ENCODE data around the gene ASIC2. TPM values are rescaled to one million over a fixed set of nuclear protein-coding genes. Genes with fewer than 3 reads are reported as not detected.

The ASIC2 gene
- total and polyA plus RNA-seq, 3 experiments from 2014 or later = not detected

- no peak overlapping the region for H3K4me3 ChIP-seq (ENCODE audit: low read length)
- no peaks in the 10 kb centered on the region for H3K36me3 ChIP-seq (ENCODE audit: insufficient read depth, low read length)
- POLR2A ChIA-PET = no interaction called here
- Mint-ChIP-seq H3K36me3 (no peaks in the 10 kb centered on the region), H3K9me3 (no peaks in the 10 kb centered on the region), H3K27me3 (peaks cover 7 to 17% of the 10 kb centered on the region in 2 donors), H3K4me1 (no peaks in the 10 kb centered on the region), H3K4me3 (no peak overlapping the region), H3K27ac (no peak overlapping the region)
- no peaks in the 10 kb centered on the region for H3K27me3 ChIP-seq (ENCODE audit: insufficient read depth, low read length, poor library complexity, severe bottlenecking)
- no peaks in the 10 kb centered on the region for H3K4me1 ChIP-seq (ENCODE audit: insufficient read depth, low read length)
- H3K9me3 ChIP-seq (ENCODE audit: low read length) = no peaks in the 10 kb centered on the region
- CTCF ChIA-PET = no interaction called here
- H3K27ac ChIP-seq (ENCODE audit: low read depth, low read length) = no peak overlapping the region
- no peak for DNase-seq
These were observed 125.4 kb downstream of the ASIC2 start for GRCh38 chr17:33167736-33168135.

- ChIA-PET POLR2A (no interaction called here), CTCF (no interaction called here)
- Histone ChIP-seq H3K9me3 (ENCODE audit: low read length) (no peaks in the 10 kb centered on the region), H3K27ac (ENCODE audit: low read depth, low read length) (no peak overlapping the region), H3K4me3 (ENCODE audit: low read length) (no peak overlapping the region), H3K4me1 (ENCODE audit: insufficient read depth, low read length) (no peaks in the 10 kb centered on the region), H3K36me3 (ENCODE audit: insufficient read depth, low read length) (no peaks in the 10 kb centered on the region), H3K27me3 (ENCODE audit: insufficient read depth, low read length, poor library complexity, severe bottlenecking) (no peaks in the 10 kb centered on the region)
- no peaks in the 10 kb centered on the region for H3K9me3 Mint-ChIP-seq
- no peaks in the 10 kb centered on the region for H3K36me3 Mint-ChIP-seq
- H3K4me1 Mint-ChIP-seq = no peaks in the 10 kb centered on the region
- peaks cover 7 to 24% of the 10 kb centered on the region in 2 donors for H3K27me3 Mint-ChIP-seq
- H3K4me3 Mint-ChIP-seq = no peak overlapping the region
- H3K27ac Mint-ChIP-seq = no peak overlapping the region
- DNase-seq = no peak
These were observed 126.6 kb downstream of the ASIC2 start for GRCh38 chr17:33166472-33166871.

GRCh38 chr17:33164169-33164881 lies 128.8 kb downstream of the ASIC2 start:
- Histone ChIP-seq H3K27me3 (ENCODE audit: insufficient read depth, low read length, poor library complexity, severe bottlenecking) (no peaks in the 10 kb centered on the region), H3K36me3 (ENCODE audit: insufficient read depth, low read length) (no peaks in the 10 kb centered on the region), H3K4me3 (ENCODE audit: low read length) (no peak overlapping the region), H3K4me1 (ENCODE audit: insufficient read depth, low read length) (no peaks in the 10 kb centered on the region), H3K9me3 (ENCODE audit: low read length) (no peaks in the 10 kb centered on the region), H3K27ac (ENCODE audit: low read depth, low read length) (no peak overlapping the region)
- Mint-ChIP-seq H3K27me3 (peaks cover 8 to 24% of the 10 kb centered on the region in 2 donors), H3K9me3 (no peaks in the 10 kb centered on the region), H3K36me3 (no peaks in the 10 kb centered on the region), H3K27ac (peak overlapping the region in 1 of 8 donors; percentile 64), H3K4me3 (no peak overlapping the region), H3K4me1 (no peaks in the 10 kb centered on the region)
- no peak for DNase-seq
- ChIA-PET POLR2A (no interaction called here), CTCF (no interaction called here)

- H3K4me3 ChIP-seq (ENCODE audit: low read length) = no peak overlapping the region
- no peak for DNase-seq
- no peaks in the 10 kb centered on the region for H3K4me1 ChIP-seq (ENCODE audit: insufficient read depth, low read length)
- Mint-ChIP-seq H3K27me3 (peaks cover 8 to 24% of the 10 kb centered on the region in 2 donors), H3K27ac (no peak overlapping the region), H3K4me3 (no peak overlapping the region), H3K9me3 (no peaks in the 10 kb centered on the region), H3K36me3 (no peaks in the 10 kb centered on the region), H3K4me1 (no peaks in the 10 kb centered on the region)
- no peak overlapping the region for H3K27ac ChIP-seq (ENCODE audit: low read depth, low read length)
- H3K9me3 ChIP-seq (ENCODE audit: low read length) = no peaks in the 10 kb centered on the region
- H3K27me3 ChIP-seq (ENCODE audit: insufficient read depth, low read length, poor library complexity, severe bottlenecking) = no peaks in the 10 kb centered on the region
- ChIA-PET CTCF (no interaction called here), POLR2A (no interaction called here)
- H3K36me3 ChIP-seq (ENCODE audit: insufficient read depth, low read length) = no peaks in the 10 kb centered on the region
These were observed 129.4 kb downstream of the ASIC2 start for GRCh38 chr17:33163533-33164168.

GRCh38 chr17:33154869-33155455 lies 138.1 kb downstream of the ASIC2 start:
- Histone ChIP-seq H3K4me1 (ENCODE audit: insufficient read depth, low read length) (no peaks in the 10 kb centered on the region), H3K27ac (ENCODE audit: low read depth, low read length) (no peak overlapping the region), H3K27me3 (ENCODE audit: insufficient read depth, low read length, poor library complexity, severe bottlenecking) (no peaks in the 10 kb centered on the region), H3K4me3 (ENCODE audit: low read length) (no peak overlapping the region), H3K36me3 (ENCODE audit: insufficient read depth, low read length) (no peaks in the 10 kb centered on the region), H3K9me3 (ENCODE audit: low read length) (no peaks in the 10 kb centered on the region)
- no peak overlapping the region for H3K27ac Mint-ChIP-seq
- CTCF ChIA-PET = no interaction called here
- peaks cover 0 to 2% (median 0%) of the 10 kb centered on the region in 5 donors for H3K9me3 Mint-ChIP-seq
- H3K4me1 Mint-ChIP-seq = no peaks in the 10 kb centered on the region
- no peaks in the 10 kb centered on the region for H3K36me3 Mint-ChIP-seq
- peaks cover 1 to 6% of the 10 kb centered on the region in 2 donors for H3K27me3 Mint-ChIP-seq
- H3K4me3 Mint-ChIP-seq = no peak overlapping the region
- DNase-seq = no peak
- POLR2A ChIA-PET = no interaction called here

- ChIA-PET POLR2A (no interaction called here), CTCF (no interaction called here)
- Mint-ChIP-seq H3K9me3 (peaks cover 0 to 1% (median 0%) of the 10 kb centered on the region in 5 donors), H3K27ac (no peak overlapping the region), H3K36me3 (no peaks in the 10 kb centered on the region), H3K4me1 (no peaks in the 10 kb centered on the region), H3K4me3 (no peak overlapping the region), H3K27me3 (peaks cover 3% of the 10 kb centered on the region in 2 donors)
- DNase-seq = no peak
- Histone ChIP-seq H3K27ac (ENCODE audit: low read depth, low read length) (no peak overlapping the region), H3K4me1 (ENCODE audit: insufficient read depth, low read length) (no peaks in the 10 kb centered on the region), H3K9me3 (ENCODE audit: low read length) (no peaks in the 10 kb centered on the region), H3K4me3 (ENCODE audit: low read length) (no peak overlapping the region), H3K36me3 (ENCODE audit: insufficient read depth, low read length) (no peaks in the 10 kb centered on the region), H3K27me3 (ENCODE audit: insufficient read depth, low read length, poor library complexity, severe bottlenecking) (no peaks in the 10 kb centered on the region)
These were observed 140.3 kb downstream of the ASIC2 start for GRCh38 chr17:33152783-33153182.

GRCh38 chr17:33151565-33151964 lies 141.5 kb downstream of the ASIC2 start:
- Histone ChIP-seq H3K4me3 (ENCODE audit: low read length) (no peak overlapping the region), H3K9me3 (ENCODE audit: low read length) (no peaks in the 10 kb centered on the region), H3K27ac (ENCODE audit: low read depth, low read length) (no peak overlapping the region), H3K36me3 (ENCODE audit: insufficient read depth, low read length) (no peaks in the 10 kb centered on the region), H3K27me3 (ENCODE audit: insufficient read depth, low read length, poor library complexity, severe bottlenecking) (no peaks in the 10 kb centered on the region), H3K4me1 (ENCODE audit: insufficient read depth, low read length) (no peaks in the 10 kb centered on the region)
- ChIA-PET CTCF (no interaction called here), POLR2A (no interaction called here)
- Mint-ChIP-seq H3K4me3 (no peak overlapping the region), H3K36me3 (no peaks in the 10 kb centered on the region), H3K27ac (no peak overlapping the region), H3K9me3 (peaks cover 0 to 1% (median 0%) of the 10 kb centered on the region in 5 donors), H3K27me3 (peaks cover 3 to 5% of the 10 kb centered on the region in 2 donors), H3K4me1 (no peaks in the 10 kb centered on the region)
- DNase-seq = no peak

- CTCF ChIA-PET = no interaction called here
- no peaks in the 10 kb centered on the region for H3K27me3 ChIP-seq (ENCODE audit: insufficient read depth, low read length, poor library complexity, severe bottlenecking)
- POLR2A ChIA-PET = no interaction called here
- H3K4me3 Mint-ChIP-seq = peak overlapping the region in 1 of 7 donors; percentile 51
- H3K27me3 Mint-ChIP-seq = peaks cover 5 to 9% of the 10 kb centered on the region in 2 donors
- H3K4me3 ChIP-seq (ENCODE audit: low read length) = no peak overlapping the region
- H3K4me1 ChIP-seq (ENCODE audit: insufficient read depth, low read length) = no peaks in the 10 kb centered on the region
- no peaks in the 10 kb centered on the region for H3K36me3 Mint-ChIP-seq
- H3K4me1 Mint-ChIP-seq = no peaks in the 10 kb centered on the region
- no peaks in the 10 kb centered on the region for H3K9me3 ChIP-seq (ENCODE audit: low read length)
- no peaks in the 10 kb centered on the region for H3K36me3 ChIP-seq (ENCODE audit: insufficient read depth, low read length)
- H3K9me3 Mint-ChIP-seq = no peaks in the 10 kb centered on the region
- no peak overlapping the region for H3K27ac Mint-ChIP-seq
- H3K27ac ChIP-seq (ENCODE audit: low read depth, low read length) = no peak overlapping the region
- no peak for DNase-seq
These were observed 147.2 kb downstream of the ASIC2 start for GRCh38 chr17:33145941-33146340.

All from CD8-positive, alpha-beta memory T cell (primary cell).